Measurements from ENCODE around the gene ELMO3. TPM values are rescaled to one million over a fixed set of nuclear protein-coding genes. Genes with fewer than 3 reads are reported as not detected.
A peak's percentile ranks its signal among the peaks of the same experiment; 100 is the strongest.

Gene ELMO3
- total RNA-seq, 1 donor, result 0.36 TPM

GRCh38 chr16:67234180-67234597 is 35.3 kb downstream of the ELMO3 start:
- DNase-seq (ENCODE audit: insufficient read length, low spot score, missing footprints), result no peak
- H3K36me3 ChIP-seq (ENCODE audit: insufficient read depth, low read length), result peaks cover 85% of the 10 kb centered on the region
- H3K4me3 ChIP-seq (ENCODE audit: insufficient read depth, low read length), result no peak overlapping the region
- no peaks in the 10 kb centered on the region for H3K27me3 ChIP-seq (ENCODE audit: insufficient read depth, low read length)
- no peak for TF ChIP-seq CTCF (IDR thresholded peaks at IDR 0.05; ENCODE audit: extremely low read depth, low read depth, low read length)
- H3K4me1 ChIP-seq (ENCODE audit: insufficient read depth, low read length), result peaks cover 5% of the 10 kb centered on the region
- no peaks in the 10 kb centered on the region for H3K9me3 ChIP-seq (ENCODE audit: low read depth, low read length)
- peaks cover 8% of the 10 kb centered on the region for H4K20me1 ChIP-seq (ENCODE audit: insufficient read depth, low read length)
- no peak overlapping the region for H3K27ac ChIP-seq (ENCODE audit: low read depth, low read length)
- no peak overlapping the region for H2AFZ ChIP-seq (ENCODE audit: low read length)
- H3K4me2 ChIP-seq (ENCODE audit: insufficient read depth, low read length), result no peak overlapping the region
- peaks cover 41% of the 10 kb centered on the region for H3K79me2 ChIP-seq (ENCODE audit: insufficient read depth, low read length)

DNA sequence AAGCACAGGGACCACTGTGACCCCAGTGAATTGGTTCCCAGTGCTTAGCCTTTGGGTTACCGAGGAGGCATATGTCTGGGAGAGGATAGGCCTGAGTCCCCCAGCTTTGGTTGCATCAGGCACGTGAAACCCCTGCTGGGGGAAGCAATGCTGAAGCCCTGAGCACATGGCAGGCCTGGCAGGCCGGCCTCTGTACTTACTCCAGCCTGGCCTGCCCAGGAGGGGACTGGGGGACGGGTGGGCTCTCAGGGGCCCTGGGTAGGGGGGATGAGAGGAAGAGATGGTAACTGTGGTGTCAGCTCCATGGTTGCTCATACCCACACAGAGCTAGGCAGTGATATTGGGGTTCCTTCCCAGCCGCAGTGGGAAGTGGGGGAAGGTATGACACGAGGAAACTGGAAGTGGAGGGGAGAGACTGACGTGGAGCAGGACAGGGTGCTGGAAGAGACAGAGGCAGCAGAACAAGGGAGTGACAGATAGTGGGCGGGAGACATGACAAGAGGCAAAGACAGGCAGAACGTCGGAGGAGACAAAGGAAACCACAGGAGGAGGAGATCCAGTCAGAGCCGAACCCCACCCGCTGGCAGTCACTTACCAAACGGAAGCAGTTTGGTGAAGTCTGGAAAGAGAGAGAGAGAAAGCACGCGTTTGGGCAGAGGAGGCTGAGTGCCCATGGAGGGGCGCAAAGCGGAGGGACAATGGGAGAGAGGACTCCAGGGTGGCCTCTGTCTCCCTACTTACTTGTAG is 37.1 kb downstream of the ELMO3 start:
- Histone ChIP-seq H3K4me2 (ENCODE audit: insufficient read depth, low read length) (no peak overlapping the region), H3K79me2 (ENCODE audit: insufficient read depth, low read length) (peaks cover 40% of the 10 kb centered on the region), H3K9me3 (ENCODE audit: low read depth, low read length) (no peaks in the 10 kb centered on the region), H3K4me1 (ENCODE audit: insufficient read depth, low read length) (peaks cover 15% of the 10 kb centered on the region), H3K36me3 (ENCODE audit: insufficient read depth, low read length) (peaks cover 76% of the 10 kb centered on the region), H3K27ac (ENCODE audit: low read depth, low read length) (no peak overlapping the region), H4K20me1 (ENCODE audit: insufficient read depth, low read length) (peaks cover 10% of the 10 kb centered on the region), H2AFZ (ENCODE audit: low read length) (no peak overlapping the region), H3K27me3 (ENCODE audit: insufficient read depth, low read length) (no peaks in the 10 kb centered on the region), H3K4me3 (ENCODE audit: insufficient read depth, low read length) (no peak overlapping the region)
- TF ChIP-seq CTCF (IDR thresholded peaks at IDR 0.05; ENCODE audit: extremely low read depth, low read depth, low read length), result no peak
- peak; percentile 27 for DNase-seq (ENCODE audit: insufficient read length, low spot score, missing footprints)

DNA sequence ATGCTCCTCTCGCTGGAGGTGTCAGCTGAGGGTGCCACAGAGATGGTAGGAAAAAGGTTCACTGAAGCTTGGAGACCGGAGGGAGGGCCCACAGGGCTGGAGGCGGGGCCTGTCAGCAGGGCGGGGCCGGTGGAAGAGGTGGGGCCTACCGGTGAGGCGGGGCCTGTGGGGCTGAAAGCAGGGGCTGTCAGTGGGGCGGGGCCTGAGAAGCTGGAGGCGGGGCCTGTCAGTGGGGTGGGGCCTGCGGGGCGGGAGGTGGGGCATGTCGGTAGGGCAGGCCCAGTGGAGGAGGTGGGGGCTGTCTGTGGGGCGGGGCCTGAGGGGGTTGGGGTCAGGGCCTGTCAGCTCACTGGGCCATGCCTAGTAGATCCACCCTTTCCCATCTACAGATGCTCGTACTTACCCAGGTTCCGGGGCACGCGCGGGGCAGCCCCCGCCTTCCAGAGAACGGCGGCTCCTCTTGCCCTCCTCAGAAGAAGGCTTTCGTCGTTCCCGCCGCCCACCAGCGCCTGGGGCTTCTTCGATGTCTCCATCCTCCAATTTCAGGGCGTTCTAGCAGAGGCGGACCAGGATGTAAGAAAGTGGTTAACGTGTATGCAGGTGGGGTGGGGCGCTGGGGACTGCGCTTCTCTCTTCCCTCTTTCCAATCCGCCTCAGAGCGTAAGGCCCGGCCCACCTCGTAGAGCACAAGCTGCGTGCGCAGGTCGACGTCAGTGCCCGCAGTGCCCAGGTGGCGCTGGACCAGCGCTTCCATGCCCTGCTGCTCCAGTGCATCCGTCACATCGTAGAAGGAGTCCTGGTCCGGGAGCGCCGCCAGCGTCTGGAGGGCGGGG is 37.8 kb downstream of the ELMO3 start:
- Histone ChIP-seq H3K79me2 (ENCODE audit: insufficient read depth, low read length) (peaks cover 39% of the 10 kb centered on the region), H3K9me3 (ENCODE audit: low read depth, low read length) (no peaks in the 10 kb centered on the region), H3K27ac (ENCODE audit: low read depth, low read length) (no peak overlapping the region), H3K27me3 (ENCODE audit: insufficient read depth, low read length) (no peaks in the 10 kb centered on the region), H3K36me3 (ENCODE audit: insufficient read depth, low read length) (peaks cover 68% of the 10 kb centered on the region), H3K4me1 (ENCODE audit: insufficient read depth, low read length) (peaks cover 23% of the 10 kb centered on the region), H3K4me2 (ENCODE audit: insufficient read depth, low read length) (no peak overlapping the region), H3K4me3 (ENCODE audit: insufficient read depth, low read length) (no peak overlapping the region), H2AFZ (ENCODE audit: low read length) (no peak overlapping the region), H4K20me1 (ENCODE audit: insufficient read depth, low read length) (peaks cover 10% of the 10 kb centered on the region)
- no peak for TF ChIP-seq CTCF (IDR thresholded peaks at IDR 0.05; ENCODE audit: extremely low read depth, low read depth, low read length)
- peak; percentile 94 for DNase-seq (ENCODE audit: insufficient read length, low spot score, missing footprints)
